PC-3 (cell line): Measurements from ENCODE around the gene CSRNP3. TPM values are rescaled to one million over a fixed set of nuclear protein-coding genes. Genes with fewer than 3 reads are reported as not detected.

Experiments used
- ATAC-seq: fragments of 200-7000 bp; cut with Tn5 transposase; 2 replicates; pipeline ENCODE4 v1.9.1; 2020; ENCODE audit warnings: mild to moderate bottlenecking, moderate library complexity
- BruUV-seq: library from RNA; stranded (reverse); fragments of 400-500 nt; replicated peaks from 2 replicates; lab custom pipeline; 2021; lab: Mats Ljungman, UMichigan
- CTCF ChIA-PET: fragments of 300-600 bp; sonication (Branson Sonifier 250); formaldehyde crosslinking; loops from one replicate; lab custom pipeline; 2022; ENCODE audit warnings: antibody characterized with exemption; lab: Charles Lee
- POLR2A ChIA-PET: fragments of 300-600 bp; sonication (Branson Sonifier 250); formaldehyde crosslinking; loops from one replicate; lab custom pipeline; 2022; ENCODE audit warnings: antibody characterized with exemption; ENCODE audit not compliant: unreplicated experiment; lab: Charles Lee
- DNase-seq: peaks from one replicate; pipeline ENCODE4 v3.0.0-alpha.2; 2015
- H2AFZ ChIP-seq: fragments of 300-600 bp; sonication (generic); 2 replicates; pipeline ENCODE4 v1.6.0; 2016; ENCODE audit warnings: antibody characterized with exemption, low read length
- H3F3A ChIP-seq: fragments of 300-600 bp; sonication (generic); one replicate; pipeline ENCODE4 v1.6.0; 2017; ENCODE audit warnings: antibody characterized with exemption, low read length, control low read depth, mild to moderate bottlenecking; ENCODE audit not compliant: unreplicated experiment
- H3K27ac ChIP-seq: fragments of 300-600 bp; sonication (generic); 2 replicates; pipeline ENCODE4 v1.5.1; 2016; ENCODE audit warnings: mild to moderate bottlenecking, low read length
- H3K27me3 ChIP-seq: fragments of 300-600 bp; sonication (generic); 2 replicates; pipeline ENCODE4 v1.6.1; 2016; ENCODE audit warnings: low read length, mixed read lengths
- H3K36me3 ChIP-seq: fragments of 300-600 bp; sonication (generic); 2 replicates; pipeline ENCODE4 v1.6.1; 2016; ENCODE audit warnings: low read depth, mixed run types, low read length, mixed read lengths
- H3K4me1 ChIP-seq: fragments of 300-600 bp; sonication (generic); 2 replicates; pipeline ENCODE4 v1.5.1; 2016; ENCODE audit warnings: low read length; ENCODE audit not compliant: insufficient read depth
- H3K4me2 ChIP-seq: fragments of 300-600 bp; sonication (generic); 2 replicates; pipeline ENCODE4 v1.6.0; 2016; ENCODE audit warnings: low read length
- H3K4me3 ChIP-seq: fragments of 300-600 bp; sonication (generic); 2 replicates; pipeline ENCODE4 v1.5.1; 2016; ENCODE audit warnings: mild to moderate bottlenecking, low read length, mixed read lengths
- H3K79me2 ChIP-seq: fragments of 300-600 bp; sonication (generic); 2 replicates; pipeline ENCODE4 v1.6.1; 2017; ENCODE audit warnings: low read length, mixed read lengths
- H3K9ac ChIP-seq: fragments of 300-600 bp; sonication (generic); 2 replicates; pipeline ENCODE4 v1.6.0; 2016; ENCODE audit warnings: mild to moderate bottlenecking, low read length
- H3K9me2 ChIP-seq: fragments of 300-600 bp; sonication (generic); replicated peaks from 2 replicates; pipeline ENCODE4 v1.6.1; 2016; ENCODE audit warnings: mixed run types, low read length, mixed read lengths
- H3K9me3 ChIP-seq: fragments of 300-600 bp; sonication (generic); 2 replicates; pipeline ENCODE4 v1.6.1; 2016; ENCODE audit warnings: low read length, mixed read lengths
- H4K20me1 ChIP-seq: fragments of 300-600 bp; sonication (generic); 2 replicates; pipeline ENCODE4 v1.6.1; 2016; ENCODE audit warnings: low read length, mixed read lengths
- CTCF ChIP-seq: fragments of 300-600 bp; sonication (generic); conservative IDR thresholded peaks from 2 replicates; pipeline ENCODE4 v1.5.1; 2017; ENCODE audit warnings: antibody characterized with exemption, low read depth, mild to moderate bottlenecking, low read length
- EZH2 ChIP-seq: fragments of 300-600 bp; sonication (generic); IDR thresholded peaks from one replicate; pipeline ENCODE4 v1.6.1; 2017; ENCODE audit warnings: antibody characterized with exemption, mild to moderate bottlenecking, low read length; ENCODE audit not compliant: unreplicated experiment
- EZH2phosphoT487 ChIP-seq: fragments of 300-600 bp; sonication (generic); IDR thresholded peaks from 2 replicates; pipeline ENCODE4 v1.6.1; 2018; ENCODE audit warnings: mild to moderate bottlenecking, antibody characterized with exemption, low read length, borderline replicate concordance
- intact Hi-C: fragments of 100-400 bp; cut with micrococcal nuclease; formaldehyde crosslinking; loops from 2 replicates; pipeline ENCODE4 v1.9.0; 2023
- total RNA-seq: library from RNA; depleted of rRNA; stranded (reverse); fragments of >200 nt; gene quantifications from 2 replicates; pipeline ENCODE4 v1.2.3, GENCODE V29; 2014

The CSRNP3 gene
- total RNA-seq, 1 experiment from 2014 or later: 2.2 TPM

GRCh38 chr2:165452327-165452726 is 17.2 kb upstream of the CSRNP3 start:
- H3K27me3 ChIP-seq: no peaks in the 10 kb centered on the region
- no peaks in the 10 kb centered on the region for H3F3A ChIP-seq
- no peak overlapping the region for H3K9ac ChIP-seq
- no peaks in the 10 kb centered on the region for H3K9me2 ChIP-seq
- H3K9me3 ChIP-seq: no peaks in the 10 kb centered on the region
- no peak for ATAC-seq
- no peaks in the 10 kb centered on the region for H3K4me1 ChIP-seq
- H3K79me2 ChIP-seq: no peaks in the 10 kb centered on the region
- no peaks in the 10 kb centered on the region for H4K20me1 ChIP-seq
- intact Hi-C loops: no loop called here
- H3K4me2 ChIP-seq: no peak overlapping the region
- no TSS peak for BruUV-seq
- DNase-seq: no peak
- CTCF ChIA-PET: no interaction called here
- H3K4me3 ChIP-seq: no peak overlapping the region
- POLR2A ChIA-PET: no interaction called here
- H2AFZ ChIP-seq: no peak overlapping the region
- TF ChIP-seq CTCF: no peak
- no peak for TF ChIP-seq EZH2
- TF ChIP-seq EZH2phosphoT487: no peak
- H3K36me3 ChIP-seq: no peaks in the 10 kb centered on the region
- no peak overlapping the region for H3K27ac ChIP-seq

GRCh38 chr2:165453561-165454094 is 15.9 kb upstream of the CSRNP3 start:
- no peak for TF ChIP-seq EZH2
- no peak for TF ChIP-seq CTCF
- no peak for TF ChIP-seq EZH2phosphoT487
- intact Hi-C loops: no loop called here
- CTCF ChIA-PET: no interaction called here

GRCh38 chr2:165454905-165455304 is 14.6 kb upstream of the CSRNP3 start:
- H3K27me3 ChIP-seq: no peaks in the 10 kb centered on the region
- ChIA-PET CTCF (no interaction called here), POLR2A (no interaction called here)
- H3K36me3 ChIP-seq: no peaks in the 10 kb centered on the region
- DNase-seq (no peak), ATAC-seq (no peak)
- H3K79me2 ChIP-seq: no peaks in the 10 kb centered on the region
- no TSS peak for BruUV-seq
- no peak overlapping the region for H2AFZ ChIP-seq
- H3K4me1 ChIP-seq: no peaks in the 10 kb centered on the region
- H3K9ac ChIP-seq: no peak overlapping the region
- intact Hi-C loops: no loop called here
- no peak overlapping the region for H3K4me2 ChIP-seq
- no peaks in the 10 kb centered on the region for H3K9me2 ChIP-seq
- no peaks in the 10 kb centered on the region for H3F3A ChIP-seq
- no peak overlapping the region for H3K27ac ChIP-seq
- TF ChIP-seq CTCF (no peak), EZH2 (no peak), EZH2phosphoT487 (no peak)
- no peaks in the 10 kb centered on the region for H3K9me3 ChIP-seq
- no peak overlapping the region for H3K4me3 ChIP-seq
- H4K20me1 ChIP-seq: no peaks in the 10 kb centered on the region

More at GRCh38 chr2:165453561-165454094, 15.9 kb upstream of the CSRNP3 start:
- no peaks in the 10 kb centered on the region for H3F3A ChIP-seq
- H3K4me2 ChIP-seq: no peak overlapping the region
- H3K4me1 ChIP-seq: no peaks in the 10 kb centered on the region
- POLR2A ChIA-PET: no interaction called here
- H4K20me1 ChIP-seq: no peaks in the 10 kb centered on the region
- H3K27me3 ChIP-seq: no peaks in the 10 kb centered on the region
- H3K36me3 ChIP-seq: no peaks in the 10 kb centered on the region
- DNase-seq (no peak), ATAC-seq (no peak)
- no peak overlapping the region for H3K9ac ChIP-seq
- H3K9me3 ChIP-seq: no peaks in the 10 kb centered on the region
- no peaks in the 10 kb centered on the region for H3K9me2 ChIP-seq
- H3K79me2 ChIP-seq: no peaks in the 10 kb centered on the region
- no peak overlapping the region for H3K4me3 ChIP-seq
- no peak overlapping the region for H3K27ac ChIP-seq
- no peak overlapping the region for H2AFZ ChIP-seq
- no TSS peak for BruUV-seq
